GM12878 (cell line): ENCODE data around the gene PRKAR2B. TPM values are rescaled to one million over a fixed set of nuclear protein-coding genes. Genes with fewer than 3 reads are reported as not detected.

Experiments
- ATAC-seq: fragments of 200-7000 bp; cut with Tn5 transposase; 3 replicates; pipeline ENCODE4 v1.9.1; 2020; ENCODE audit warnings: mild to moderate bottlenecking, moderate library complexity
- BruUV-seq: library from RNA; stranded (reverse); fragments of 400-500 nt; replicated peaks from 2 replicates; lab custom pipeline; 2021; lab: Mats Ljungman, UMichigan
- CTCF ChIA-PET: fragments of 300-600 bp; sonication (Branson Sonifier 250); formaldehyde crosslinking; extraction: SDS; loops from one replicate; lab custom pipeline; 2021; ENCODE audit warnings: inconsistent platforms; lab: Yijun Ruan, JAX
- POLR2A ChIA-PET: fragments of 350-600 bp; formaldehyde crosslinking; extraction: SDS; loops from one replicate; lab custom pipeline; 2021; ENCODE audit warnings: inconsistent platforms; lab: Charles Lee
- RAD21 ChIA-PET: fragments of 300-600 bp; sonication (Branson Sonifier 250); formaldehyde crosslinking; loops from one replicate; lab custom pipeline; 2023; ENCODE audit warnings: antibody characterized with exemption; ENCODE audit not compliant: unreplicated experiment; lab: Charles Lee
- SMC1A ChIA-PET: fragments of 300-600 bp; sonication (Branson Sonifier 250); formaldehyde crosslinking; loops from one replicate; lab custom pipeline; 2023; ENCODE audit not compliant: unreplicated experiment, uncharacterized antibody; lab: Charles Lee
- DNase-seq: peaks from one replicate; pipeline ENCODE4 v3.0.0-alpha.2; 2011; ENCODE audit warnings: low read depth, low spot score
- FAIRE-seq: peaks from 3 replicates; lab custom pipeline; 2011; peaks lifted over from hg19 to GRCh38; lab: Jason Lieb, UNC
- H2AFZ ChIP-seq: 2 replicates; pipeline ENCODE4 v1.6.0; 2011; ENCODE audit warnings: low read depth, low read length, control low read depth; ENCODE audit not compliant: control insufficient read depth
- H3K27ac ChIP-seq: 2 replicates; pipeline ENCODE4 v1.5.1; 2011; ENCODE audit warnings: control low read depth; ENCODE audit not compliant: control insufficient read depth, insufficient read depth
- H3K27me3 ChIP-seq, 2 experiments: replicated peaks in 1 of 2; 2 replicates each; pipeline versions ENCODE4 v1.6.0 to v1.6.1; 2011; ENCODE audit warnings: low read length in 1 of 2; ENCODE audit not compliant: control insufficient read depth in 2 of 2, insufficient read depth in 2 of 2
- H3K36me3 ChIP-seq, 2 experiments: 2 replicates each; pipeline ENCODE4 v1.5.1; 2011; ENCODE audit warnings: low read length in 1 of 2; ENCODE audit not compliant: control insufficient read depth in 2 of 2, insufficient read depth in 2 of 2
- H3K4me1 ChIP-seq: 2 replicates; pipeline ENCODE4 v1.6.1; 2011; ENCODE audit warnings: mild to moderate bottlenecking, low read length, moderate library complexity, mixed read lengths; ENCODE audit not compliant: control insufficient read depth, insufficient read depth
- H3K4me2 ChIP-seq: 2 replicates; pipeline ENCODE4 v1.6.0; 2011; ENCODE audit warnings: control low read depth; ENCODE audit not compliant: control insufficient read depth, insufficient read depth
- H3K4me3 ChIP-seq: fragments of 200-600 bp; sonication (generic); 2 replicates; pipeline ENCODE4 v1.5.1; 2016
- H3K79me2 ChIP-seq: 2 replicates; pipeline ENCODE4 v1.6.0; 2011; ENCODE audit warnings: low read length; ENCODE audit not compliant: control insufficient read depth, insufficient read depth
- H3K9ac ChIP-seq: 2 replicates; pipeline ENCODE4 v1.8.0; 2011; ENCODE audit warnings: low read length, control low read depth, mixed read lengths; ENCODE audit not compliant: control insufficient read depth, insufficient read depth
- H3K9me3 ChIP-seq: replicated peaks from 3 replicates; pipeline ENCODE4 v1.5.1; 2011; ENCODE audit warnings: mild to moderate bottlenecking, low read length; ENCODE audit not compliant: control insufficient read depth, insufficient read depth
- H4K20me1 ChIP-seq: 2 replicates; pipeline ENCODE4 v1.6.0; 2011; ENCODE audit not compliant: control insufficient read depth, insufficient read depth
- ATF7 ChIP-seq: fragments of 450-650 bp; IDR thresholded peaks from 2 replicates; pipeline ENCODE4 v1.6.1; 2016; ENCODE audit warnings: low read depth, mild to moderate bottlenecking
- BACH1 ChIP-seq: fragments of 450-650 bp; IDR thresholded peaks from 2 replicates; pipeline ENCODE4 v1.6.1; 2017; ENCODE audit warnings: mild to moderate bottlenecking, borderline replicate concordance
- BCLAF1 ChIP-seq: fragments of 450-650 bp; IDR thresholded peaks from 2 replicates; pipeline ENCODE4 v1.6.1; 2017; ENCODE audit warnings: antibody characterized with exemption, mild to moderate bottlenecking, moderate library complexity
- CREB1 ChIP-seq: IDR thresholded peaks from 2 replicates; pipeline ENCODE4 v1.6.1; 2012; ENCODE audit warnings: low read depth, mild to moderate bottlenecking, inconsistent platforms
- E2F4 ChIP-seq: IDR thresholded peaks from 2 replicates; pipeline ENCODE4 v1.6.1; 2012; ENCODE audit warnings: low read depth, low read length, improper control_type of control experiment
- KAT2A ChIP-seq: conservative IDR thresholded peaks from 2 replicates; pipeline ENCODE4 v1.6.1; 2011; ENCODE audit warnings: low read depth, low read length; ENCODE audit not compliant: control insufficient read depth
- MEF2B ChIP-seq: fragments of 450-650 bp; IDR thresholded peaks from 2 replicates; pipeline ENCODE4 v1.6.1; 2018; ENCODE audit warnings: mild to moderate bottlenecking, moderate library complexity; ENCODE audit not compliant: partially characterized antibody, poor library complexity, severe bottlenecking
- PAX8 ChIP-seq: fragments of 450-650 bp; IDR thresholded peaks from 2 replicates; pipeline ENCODE4 v1.6.1; 2017; ENCODE audit warnings: mild to moderate bottlenecking, moderate library complexity
- POLR2AphosphoS5 ChIP-seq: IDR thresholded peaks from 2 replicates; pipeline ENCODE4 v1.6.1; 2011; ENCODE audit warnings: mild to moderate bottlenecking, low read length, inconsistent platforms
- RBBP5 ChIP-seq: fragments of 200-600 bp; sonication (generic); conservative IDR thresholded peaks from 2 replicates; pipeline ENCODE4 v1.6.1; 2016
- SIN3A ChIP-seq: IDR thresholded peaks from 2 replicates; pipeline ENCODE4 v1.6.1; 2012; ENCODE audit warnings: low read depth, low read length, improper control_type of control experiment
- SMAD1 ChIP-seq: fragments of 450-650 bp; IDR thresholded peaks from 2 replicates; pipeline ENCODE4 v1.6.1; 2018; ENCODE audit warnings: mild to moderate bottlenecking, low read depth; ENCODE audit not compliant: partially characterized antibody
- STAT1 ChIP-seq: fragments of 450-650 bp; conservative IDR thresholded peaks from 2 replicates; pipeline ENCODE4 v1.6.1; 2014; ENCODE audit warnings: antibody characterized with exemption, mild to moderate bottlenecking
- ZNF217 ChIP-seq: fragments of 450-650 bp; IDR thresholded peaks from 2 replicates; pipeline ENCODE4 v1.6.1; 2017; ENCODE audit warnings: antibody characterized with exemption, mild to moderate bottlenecking
- WGBS: methylation state at CpG from one replicate; pipeline ENCODE4 v1.1.6; 2016; ENCODE audit warnings: low lambda C conversion rate; ENCODE audit not compliant: insufficient replicate concordance, insufficient coverage; ENCODE audit errors: missing lambda C conversion rate; 5-methylcytosine and 5-hydroxymethylcytosine counted together
- in situ Hi-C: fragments of 300-500 bp; cut with MboI; formaldehyde crosslinking; loops from 9 replicates; pipeline ENCODE4 v1.14.3; 2018; ENCODE audit warnings: mixed read lengths
- intact Hi-C: fragments of 100-400 bp; cut with micrococcal nuclease; formaldehyde crosslinking; loops from one replicate; pipeline ENCODE4 v1.14.2; 2022; ENCODE audit not compliant: unreplicated experiment
- polyA plus RNA-seq, 11 experiments: library from polyadenylated mRNA; depleted of rRNA in 4 of 11; unstranded in 6 of 11; stranded (reverse) in 5 of 11; fragments of >200 nt; fragmentation: Nextera tagmentation in 4 of 11; fragmentation: Illumina TruSeq in 1 of 11; extraction: Ambion mirVana in 4 of 11; extraction: Trizol in 1 of 11; gene quantifications; 1 replicate in 1 of 11; 2 replicates in 10 of 11; pipeline versions ENCODE4 v1.2.1 to v1.2.3, GENCODE V29; 2011 to 2016; ENCODE audit warnings: inconsistent platforms in 2 of 11, missing spikeins in 2 of 11, low read depth in 1 of 11
- total RNA-seq, 4 experiments: library from RNA; depleted of rRNA in 3 of 4; stranded (reverse); fragments of >200 nt in 3 of 4; fragmentation: Illumina TruSeq in 1 of 4; extraction: Trizol in 1 of 4; gene quantifications; 2 replicates each; pipeline versions ENCODE4 v1.2.1 to v1.2.3, GENCODE V29; 2013 to 2021

The PRKAR2B gene
- total and polyA plus RNA-seq, 10 of the 15 experiments (the other 5 are each of a cell fraction or from before 2014, with no cell fraction given) = 0.01 to 0.18 (median 0.04) TPM; not detected in 4

DNA sequence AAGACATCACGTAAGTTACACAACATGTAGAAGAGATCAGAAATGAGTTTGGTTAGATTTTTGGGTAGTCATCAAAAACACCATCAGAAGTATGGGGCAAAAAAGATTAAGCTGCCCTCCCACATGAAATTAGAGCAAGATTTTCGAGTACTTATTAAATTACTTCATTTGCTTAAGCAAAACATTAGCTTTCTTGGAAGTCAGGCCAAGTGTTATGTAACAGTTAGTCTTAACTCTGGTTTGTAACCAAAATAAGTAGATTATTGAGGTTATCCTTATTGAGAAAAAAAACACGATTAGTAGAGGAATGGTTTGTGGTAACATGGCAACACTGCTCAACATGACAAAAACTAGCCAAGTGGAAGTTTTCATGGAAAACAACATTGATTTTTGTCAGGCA is 162.2 kb downstream of the PRKAR2B start (continued):
- no peak for TF ChIP-seq ZNF217

- RAD21 ChIA-PET = interaction anchor here (1.2 kb wide), 1 partner anchor 39 kb away, joined by 3 read pairs; the partner anchor contains the start of gene HBP1
- H2AFZ ChIP-seq = no peak overlapping the region
- H3K27me3 ChIP-seq = no peaks in the 10 kb centered on the region
- CTCF ChIA-PET = no interaction called here
- no peaks in the 10 kb centered on the region for H4K20me1 ChIP-seq
- POLR2A ChIA-PET = no interaction called here
- no peak for ATAC-seq
- no peak overlapping the region for H3K4me3 ChIP-seq
- no TSS peak for BruUV-seq
- intact Hi-C loops = no loop called here
- no peaks in the 10 kb centered on the region for H3K9me3 ChIP-seq
- H3K79me2 ChIP-seq = no peaks in the 10 kb centered on the region
- H3K27ac ChIP-seq = no peak overlapping the region
- no peak for FAIRE-seq
- H3K36me3 ChIP-seq = peaks cover 2 to 10% of the 10 kb centered on the region in 2 experiments; a peak in 3 of 4 replicates
- no peak overlapping the region for H3K9ac ChIP-seq
- SMC1A ChIA-PET = interaction anchor here (1.5 kb wide), 1 partner anchor 25 kb away, joined by 3 read pairs; no protein-coding TSS in a partner anchor
- no peak overlapping the region for H3K4me2 ChIP-seq
- no peak for DNase-seq
- 95% methylated on average over 5 of the region's 5 CpGs for WGBS
- H3K4me1 ChIP-seq = no peaks in the 10 kb centered on the region
- TF ChIP-seq SMAD1 (no peak), KAT2A (no peak), PAX8 (no peak), RBBP5 (no peak), E2F4 (no peak), CREB1 (no peak), SIN3A (no peak), POLR2AphosphoS5 (no peak), ATF7 (no peak), STAT1 (no peak), MEF2B (no peak), BACH1 (no peak), BCLAF1 (no peak)
- in situ Hi-C loops = loop anchor here (10.0 kb wide), 1 partner anchor 517 kb away; no protein-coding TSS in a partner anchor
These were observed 163.0 kb downstream of the PRKAR2B start for GRCh38 chr7:107207459-107207858.
